A673 (cell line): ENCODE measurements around the gene ANK2.

Experiments
- CTCF ChIP-seq: fragments of 300-800, 200-600 bp; sonication (generic); conservative IDR thresholded peaks from 2 replicates; pipeline ENCODE4 v1.5.1; 2017; ENCODE audit warnings: low read depth, mild to moderate bottlenecking, antibody characterized with exemption, low read length, moderate library complexity, mixed read lengths
- EZH2 ChIP-seq: fragments of 200-600 bp; sonication (generic); IDR thresholded peaks from 2 replicates; pipeline ENCODE4 v1.6.1; 2017; ENCODE audit warnings: borderline replicate concordance, low read depth, mild to moderate bottlenecking, mixed read lengths, antibody characterized with exemption, low read length; ENCODE audit not compliant: poor library complexity, severe bottlenecking

GRCh38 chr4:113383111-113383785, 333.8 kb downstream of the ANK2 start:
- TF ChIP-seq CTCF (no peak), EZH2 (no peak)
